Stimulated activated CD8-positive, alpha-beta memory T cell treated with anti-CD3 and anti-CD28 coated beads, Interleukin-4, amount 100 ng/mL, for 4 hours (primary cell): ENCODE data around the gene KLHL35.

Experiments
- DNase-seq, 2 donors: peaks; one replicate each; pipeline ENCODE4 v3.0.0-alpha.2; 2020; ENCODE audit warnings: low read depth in 2 of 2, low spot score in 1 of 2

The KLHL35 gene

DNA sequence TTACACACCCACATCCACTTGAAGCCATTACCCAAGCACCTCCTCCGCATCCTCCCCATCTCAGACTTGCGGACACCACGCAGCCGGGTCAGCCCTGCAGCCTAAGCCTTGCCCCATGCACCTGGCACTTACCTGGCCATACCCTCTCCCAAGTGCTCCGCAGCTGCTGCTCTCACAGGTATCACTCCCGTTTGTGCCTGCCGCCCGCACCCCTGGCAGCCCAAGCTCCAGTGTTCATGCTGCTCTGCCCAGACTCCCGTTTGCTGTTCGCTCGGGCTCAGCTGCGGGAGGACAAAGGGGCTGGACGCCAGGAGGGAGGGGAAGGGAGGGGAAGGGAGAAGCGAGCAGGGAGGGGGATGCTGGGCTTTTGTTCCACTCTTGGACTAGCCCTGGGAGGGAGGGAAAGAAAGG is at the start of gene KLHL35:
KLHL35 (minus strand) TSS at position 293 of the 411 bp plus-strand sequence. CDS start 2,574 bp downstream, outside the sequence.
- no peak for DNase-seq

GRCh38 chr11:75481922-75482606 is 49.1 kb upstream of the KLHL35 start:
- DNase-seq, result no peak

GRCh38 chr11:75481223-75481921 is 48.4 kb upstream of the KLHL35 start:
- DNase-seq, result no peak

- DNase-seq, result no peak
Observed at GRCh38 chr11:75480185-75481175, 47.5 kb upstream of the KLHL35 start.

GRCh38 chr11:75479597-75480145 is 46.7 kb upstream of the KLHL35 start:
- DNase-seq, result no peak

GRCh38 chr11:75478783-75479596 is 46.0 kb upstream of the KLHL35 start:
- no peak for DNase-seq

DNA sequence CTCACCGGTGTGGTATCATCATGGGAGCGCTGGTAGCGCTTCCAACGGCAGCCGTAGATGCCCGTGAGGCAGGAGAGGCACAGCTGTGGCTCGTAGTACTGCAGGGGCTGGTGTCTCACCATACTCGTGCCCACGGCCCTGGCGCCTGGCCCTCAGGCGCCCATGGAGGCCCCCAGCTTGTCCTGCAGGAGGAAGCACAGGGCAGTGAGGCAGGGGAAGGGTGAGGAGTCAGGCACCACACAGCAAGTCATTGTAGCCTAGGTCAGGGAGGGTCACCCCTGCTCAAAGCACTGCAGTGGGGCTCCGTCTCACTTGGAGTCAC is 44.6 kb upstream of the KLHL35 start:
- no peak for DNase-seq

DNA sequence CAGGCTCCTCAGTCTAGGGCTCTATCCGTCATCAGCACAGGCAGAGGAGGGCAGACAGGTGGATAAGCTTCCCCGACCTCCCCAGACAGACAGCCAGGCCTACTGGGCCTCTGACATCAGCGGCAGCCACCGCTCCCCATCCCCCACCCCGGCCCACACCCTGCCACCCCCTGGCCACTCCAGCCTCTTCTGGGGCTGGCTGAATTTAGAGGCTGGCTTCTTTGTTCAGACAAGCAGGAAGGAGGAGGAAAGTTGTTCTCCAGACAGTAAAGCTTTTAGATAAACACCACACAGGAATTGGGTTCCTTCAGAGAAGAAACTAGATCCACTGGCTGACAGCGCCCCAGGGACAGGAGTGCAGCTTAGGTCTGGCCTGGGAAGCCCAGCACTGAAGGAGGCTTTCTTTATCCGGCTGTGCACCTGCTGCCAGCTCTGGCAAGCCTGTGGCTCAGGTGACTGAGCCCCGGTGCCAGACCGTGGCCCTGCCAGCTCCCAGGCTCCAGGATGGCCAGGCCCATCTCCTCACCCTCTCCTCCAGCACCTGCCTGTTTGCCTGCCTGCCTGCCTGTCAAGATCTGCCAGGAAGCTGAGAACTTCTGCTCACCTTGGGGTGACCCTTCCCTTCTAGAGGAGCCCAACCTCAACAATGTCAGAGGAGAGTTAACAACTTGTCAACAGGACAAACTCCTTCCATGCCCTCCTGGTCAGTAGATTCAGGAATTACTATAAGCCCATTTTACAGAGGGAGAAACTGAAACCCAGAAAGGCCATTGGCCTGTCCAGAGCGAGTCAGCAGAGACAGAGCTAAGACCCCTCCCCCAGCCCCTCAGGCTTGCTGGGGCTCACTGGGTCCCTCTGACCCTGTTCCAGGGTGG is 44.0 kb upstream of the KLHL35 start:
- no peak for DNase-seq

DNA sequence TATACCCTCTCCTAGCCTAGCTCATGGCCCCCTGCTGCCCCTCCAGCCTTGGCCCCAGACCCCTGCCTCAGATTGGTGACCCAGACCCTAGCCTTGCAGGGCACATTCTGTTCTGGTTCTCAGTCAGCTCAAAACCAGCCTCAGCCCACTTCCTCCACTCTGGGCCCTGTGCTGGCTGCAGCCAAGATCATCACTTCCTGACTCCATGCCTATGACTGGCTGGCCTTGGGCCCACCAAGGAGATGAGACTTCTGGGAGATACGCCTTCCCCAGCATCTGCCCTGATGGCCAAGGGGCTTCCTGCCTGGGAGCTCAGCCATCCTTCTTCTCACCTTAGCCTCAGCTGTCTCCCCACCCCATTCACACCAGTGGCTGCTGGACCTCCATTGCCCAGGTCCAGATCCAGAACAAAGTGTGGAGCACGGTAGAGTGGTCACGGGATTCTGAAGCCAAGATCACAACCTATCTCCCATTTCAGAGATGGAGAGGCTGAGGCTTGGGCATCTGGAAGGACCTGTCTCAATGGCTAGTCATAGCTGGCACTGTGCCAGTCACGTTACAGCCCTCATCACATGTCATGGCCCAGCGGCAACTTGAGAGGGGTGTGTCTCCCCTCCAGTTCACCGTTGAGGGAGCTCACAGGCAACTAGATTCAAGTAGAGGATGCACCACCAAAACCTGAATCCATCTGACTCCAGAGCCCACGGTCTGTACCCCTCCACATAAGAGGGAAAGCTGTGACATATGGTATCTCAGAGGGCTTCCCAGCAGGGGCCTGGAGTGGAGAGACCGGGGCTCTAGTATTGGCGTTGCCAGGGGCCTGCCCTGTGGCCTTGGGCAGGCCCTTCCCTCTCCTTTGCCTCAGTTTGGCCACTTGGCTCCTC is 43.0 kb upstream of the KLHL35 start:
- DNase-seq, result no peak

DNA sequence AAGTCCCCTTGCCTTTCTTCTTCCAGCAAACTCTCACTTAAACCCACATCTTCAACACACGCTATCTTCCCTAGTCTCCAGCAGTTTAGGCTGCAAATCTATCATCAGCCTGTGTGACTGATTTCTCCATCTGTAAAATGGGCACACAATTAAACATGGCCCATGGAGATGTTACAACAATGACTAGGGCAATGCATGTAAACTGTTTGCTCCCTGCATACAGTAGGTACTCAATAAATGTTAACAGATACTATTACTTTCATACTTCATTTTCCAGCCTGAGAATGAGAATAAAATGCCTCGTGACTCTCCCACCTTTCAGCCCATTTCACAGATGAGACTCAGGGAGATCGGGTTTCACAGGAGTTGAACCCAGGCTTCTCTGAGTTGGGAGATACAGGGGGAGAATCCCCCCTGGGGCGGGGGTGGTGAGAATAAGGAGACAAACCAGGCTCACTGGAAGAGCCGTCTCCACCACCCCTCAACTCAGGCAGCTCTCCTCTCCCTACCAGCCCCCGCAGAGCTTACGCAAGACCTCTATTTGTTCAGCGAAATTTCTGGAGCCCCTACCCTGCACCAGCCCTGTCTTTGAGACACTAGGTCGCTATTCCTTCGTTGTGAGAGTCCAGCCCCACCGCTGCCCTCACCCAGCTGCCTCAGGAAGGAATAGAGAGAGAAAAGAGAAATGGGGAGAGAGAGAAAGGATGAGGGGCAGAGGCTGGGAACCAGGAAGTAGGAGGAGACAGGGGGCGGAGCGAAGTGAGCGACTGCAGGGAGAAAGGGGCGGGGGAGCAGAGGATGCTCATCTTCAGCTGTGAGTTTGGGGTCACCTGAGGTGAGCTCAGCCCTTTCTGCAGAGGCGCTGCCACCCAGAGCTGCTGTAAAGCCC is 42.1 kb upstream of the KLHL35 start:
- peak; percentile 2 to 25 for DNase-seq

- DNase-seq, result no peak
Observed at GRCh38 chr11:75474240-75474639, 41.2 kb upstream of the KLHL35 start.

DNA sequence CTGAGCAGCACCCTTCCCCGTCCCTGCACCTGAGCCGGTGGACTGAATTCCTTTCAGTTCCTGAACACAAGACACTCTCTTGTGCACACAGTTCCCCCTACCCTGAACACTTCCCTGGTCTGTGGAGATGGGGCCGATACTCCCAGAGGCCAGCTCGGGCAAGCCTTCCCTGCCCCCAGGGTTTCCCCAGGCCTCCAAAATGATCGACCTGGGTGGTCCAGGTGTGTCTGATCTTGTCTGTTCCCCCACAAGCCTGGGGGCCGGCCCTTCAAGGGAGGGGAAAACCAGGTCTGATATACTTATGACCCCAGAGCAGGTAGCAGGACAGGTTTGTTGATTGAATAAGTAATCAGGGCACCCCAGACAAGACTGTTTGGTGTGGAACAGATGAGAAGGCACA is 40.7 kb upstream of the KLHL35 start:
- DNase-seq, result no peak

GRCh38 chr11:75472081-75472732 is 39.2 kb upstream of the KLHL35 start:
- DNase-seq, result no peak

DNA sequence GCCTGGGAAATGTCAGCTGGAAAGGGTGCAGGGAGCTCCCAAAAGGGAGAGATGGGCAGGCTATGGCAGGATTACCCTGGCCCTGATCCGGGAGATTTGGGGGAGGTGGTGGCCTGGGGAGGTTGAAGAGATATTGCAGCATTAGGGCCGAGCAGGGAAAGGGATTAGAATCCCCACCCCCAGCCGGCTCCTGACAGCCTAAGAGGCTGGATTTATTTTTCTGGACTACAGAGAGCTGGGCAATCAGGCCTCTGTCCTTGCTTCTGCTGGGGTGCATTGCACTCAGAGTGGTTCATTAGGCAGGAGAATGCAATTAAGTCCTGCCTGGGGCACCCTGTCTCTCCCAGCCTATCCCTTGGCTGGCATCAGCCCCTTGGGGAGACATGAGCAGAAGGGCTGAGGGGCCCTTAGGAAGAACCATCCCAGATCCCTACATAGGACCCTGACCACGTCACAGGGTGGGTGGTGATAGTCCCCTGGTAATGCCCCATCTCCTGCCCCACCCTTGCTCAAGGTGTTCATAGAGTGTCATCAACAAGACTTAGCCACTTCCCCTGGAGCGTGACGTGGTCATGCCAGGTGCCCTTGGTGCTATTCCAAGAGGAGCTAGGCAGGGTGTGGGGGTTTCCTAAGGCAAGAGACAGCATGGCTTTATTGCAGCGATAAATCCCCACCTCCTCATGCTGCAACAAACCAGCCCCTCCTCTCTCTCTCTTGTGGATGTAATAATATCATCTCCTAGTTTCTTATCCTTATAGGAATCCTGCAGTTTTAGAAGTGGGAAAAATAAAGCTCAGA is 38.4 kb upstream of the KLHL35 start:
- no peak for DNase-seq

DNA sequence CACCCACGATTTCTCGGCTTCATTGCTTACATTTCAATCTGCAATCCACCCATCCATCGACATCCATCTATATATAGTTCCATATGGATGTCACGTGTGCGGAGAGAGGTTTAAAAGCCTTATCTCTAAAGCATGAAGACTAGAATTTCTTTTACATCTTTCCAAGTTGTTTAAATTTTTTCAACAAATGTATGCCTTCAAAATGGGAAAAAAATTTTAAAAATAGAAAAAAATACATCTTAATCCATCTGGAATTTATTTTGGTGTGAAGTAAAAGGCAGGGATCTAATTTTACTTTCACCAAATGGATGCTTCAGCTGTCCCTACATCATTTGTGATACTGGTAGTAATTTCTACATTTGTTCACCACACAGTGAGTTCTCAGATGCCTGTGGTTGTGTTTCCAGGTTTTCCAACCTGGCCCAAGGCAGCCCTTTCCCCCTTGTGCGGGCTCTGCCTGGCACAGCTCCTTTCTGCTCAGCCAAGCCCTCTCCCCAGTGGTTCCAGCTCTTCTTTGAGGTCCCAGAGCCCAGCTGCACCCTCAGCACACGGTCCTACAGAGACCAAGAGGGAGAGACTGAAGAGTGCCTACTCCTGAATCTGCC is 37.6 kb upstream of the KLHL35 start:
- no peak for DNase-seq
